ENCODE results near the gene P2RY12. TPM values are rescaled to one million over a fixed set of nuclear protein-coding genes. Genes with fewer than 3 reads are reported as not detected.

Gene P2RY12
- total RNA-seq, 1 donor from 2014 or later = 1.0 TPM

- intact Hi-C loops (cut with micrococcal nuclease) = no loop called here
- DNase-seq = no peak
- no peak for ATAC-seq
Observed at GRCh38 chr3:151315846-151316245, 68.7 kb downstream of the P2RY12 start.

GRCh38 chr3:151315136-151315535 is 69.4 kb downstream of the P2RY12 start:
- intact Hi-C loops (cut with micrococcal nuclease) = no loop called here
- ATAC-seq (no peak), DNase-seq (no peak)

- ATAC-seq (no peak), DNase-seq (no peak)
- intact Hi-C loops (cut with micrococcal nuclease) = no loop called here
Observed at GRCh38 chr3:151314593-151314992, 70.0 kb downstream of the P2RY12 start.

GRCh38 chr3:151314137-151314536 is 70.4 kb downstream of the P2RY12 start:
- ATAC-seq (no peak), DNase-seq (no peak)
- intact Hi-C loops (cut with micrococcal nuclease) = no loop called here

GRCh38 chr3:151312972-151313371 is 71.6 kb downstream of the P2RY12 start:
- no peak for DNase-seq
- intact Hi-C loops (cut with micrococcal nuclease) = no loop called here
- no peak for ATAC-seq

GRCh38 chr3:151309566-151309965 is 75.0 kb downstream of the P2RY12 start:
- DNase-seq (no peak), ATAC-seq (no peak)
- intact Hi-C loops (cut with micrococcal nuclease) = no loop called here

GRCh38 chr3:151307583-151308488 is 76.7 kb downstream of the P2RY12 start:
- DNase-seq (no peak), ATAC-seq (no peak)
- intact Hi-C loops (cut with micrococcal nuclease) = no loop called here

- ATAC-seq (no peak), DNase-seq (no peak)
- intact Hi-C loops (cut with micrococcal nuclease) = no loop called here
Observed at GRCh38 chr3:151307131-151307530, 77.4 kb downstream of the P2RY12 start.

GRCh38 chr3:151306168-151306810 is 78.3 kb downstream of the P2RY12 start:
- intact Hi-C loops (cut with micrococcal nuclease) = no loop called here

GRCh38 chr3:151305775-151306151 is 78.8 kb downstream of the P2RY12 start:
- intact Hi-C loops (cut with micrococcal nuclease) = no loop called here
- ATAC-seq (no peak), DNase-seq (no peak)

More at GRCh38 chr3:151306168-151306810, 78.3 kb downstream of the P2RY12 start:
- no peak for ATAC-seq
- no peak for DNase-seq

GRCh38 chr3:151305060-151305774 is 79.3 kb downstream of the P2RY12 start:
- peak; percentile 79 for ATAC-seq
- intact Hi-C loops (cut with micrococcal nuclease) = no loop called here
- DNase-seq = peak; percentile 35

- intact Hi-C loops (cut with micrococcal nuclease) = no loop called here
- no peak for DNase-seq
- ATAC-seq = no peak
Observed at GRCh38 chr3:151303751-151304150, 80.8 kb downstream of the P2RY12 start.

GRCh38 chr3:151301787-151302186 is 82.8 kb downstream of the P2RY12 start:
- ATAC-seq = no peak
- intact Hi-C loops (cut with micrococcal nuclease) = no loop called here
- no peak for DNase-seq

- intact Hi-C loops (cut with micrococcal nuclease) = no loop called here
- ATAC-seq (no peak), DNase-seq (no peak)
Observed at GRCh38 chr3:151300539-151300938, 84.0 kb downstream of the P2RY12 start.

- DNase-seq = no peak
- intact Hi-C loops (cut with micrococcal nuclease) = no loop called here
- no peak for ATAC-seq
Observed at GRCh38 chr3:151299006-151299405, 85.5 kb downstream of the P2RY12 start.

GRCh38 chr3:151297429-151297828 is 87.1 kb downstream of the P2RY12 start:
- no peak for ATAC-seq
- DNase-seq = no peak

GRCh38 chr3:151296226-151296625 is 88.3 kb downstream of the P2RY12 start:
- ATAC-seq (no peak), DNase-seq (no peak)
- intact Hi-C loops (cut with micrococcal nuclease) = no loop called here

More at GRCh38 chr3:151297429-151297828, 87.1 kb downstream of the P2RY12 start:
- intact Hi-C loops (cut with micrococcal nuclease) = no loop called here

GRCh38 chr3:151293127-151293526 is 91.4 kb downstream of the P2RY12 start:
- ATAC-seq (no peak), DNase-seq (no peak)
- intact Hi-C loops (cut with micrococcal nuclease) = no loop called here

GRCh38 chr3:151290673-151291072 is 93.9 kb downstream of the P2RY12 start:
- intact Hi-C loops (cut with micrococcal nuclease) = no loop called here
- ATAC-seq = no peak

GRCh38 chr3:151289445-151289844 is 95.1 kb downstream of the P2RY12 start:
- intact Hi-C loops (cut with micrococcal nuclease) = no loop called here
- no peak for ATAC-seq
- DNase-seq = no peak

More at GRCh38 chr3:151290673-151291072, 93.9 kb downstream of the P2RY12 start:
- no peak for DNase-seq
